A673 (cell line): ENCODE results near the gene CCNY.

Experiments
- CTCF ChIP-seq: fragments of 300-800, 200-600 bp; sonication (generic); conservative IDR thresholded peaks from 2 replicates; pipeline ENCODE4 v1.5.1; 2017; ENCODE audit warnings: low read depth, mild to moderate bottlenecking, antibody characterized with exemption, low read length, moderate library complexity, mixed read lengths
- EZH2 ChIP-seq: fragments of 200-600 bp; sonication (generic); IDR thresholded peaks from 2 replicates; pipeline ENCODE4 v1.6.1; 2017; ENCODE audit warnings: borderline replicate concordance, low read depth, mild to moderate bottlenecking, mixed read lengths, antibody characterized with exemption, low read length; ENCODE audit not compliant: poor library complexity, severe bottlenecking

DNA sequence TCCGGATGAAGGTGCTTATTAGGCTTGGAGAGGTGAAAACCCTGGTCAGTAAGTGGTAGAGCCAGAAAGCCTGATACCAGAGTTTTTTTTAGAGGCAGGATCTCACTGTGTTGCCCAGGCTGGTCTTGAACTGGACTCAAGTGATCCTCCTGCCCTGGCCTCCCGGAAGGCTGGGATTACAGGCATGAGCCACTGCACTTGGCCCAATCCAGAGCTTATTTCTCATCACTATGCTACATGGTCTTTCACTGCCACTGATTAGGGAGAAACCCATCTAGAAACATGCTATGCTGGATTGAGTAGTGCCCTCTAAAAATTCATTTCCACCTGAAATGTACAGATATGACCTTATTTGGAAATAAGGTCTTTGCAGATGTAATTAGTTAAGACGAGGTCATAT, 240.4 kb downstream of the CCNY start:
- TF ChIP-seq CTCF (no peak), EZH2 (no peak)
